AG10803 (cell line): ENCODE measurements around the gene LONRF2.
A peak's percentile ranks its signal among the peaks of the same experiment; 100 is the strongest.

Experiments used
- DNase-seq: peaks from one replicate; pipeline ENCODE4 v3.0.0; 2010; ENCODE audit warnings: low read depth
- H3K4me3 ChIP-seq: 2 replicates; pipeline ENCODE4 v1.5.1; 2011; ENCODE audit warnings: mild to moderate bottlenecking, low read length, control low read depth
- CTCF ChIP-seq: conservative IDR thresholded peaks from 2 replicates; pipeline ENCODE4 v1.5.1; 2011; ENCODE audit warnings: mild to moderate bottlenecking, low read length, control low read depth, inconsistent platforms

LONRF2 gene

DNA sequence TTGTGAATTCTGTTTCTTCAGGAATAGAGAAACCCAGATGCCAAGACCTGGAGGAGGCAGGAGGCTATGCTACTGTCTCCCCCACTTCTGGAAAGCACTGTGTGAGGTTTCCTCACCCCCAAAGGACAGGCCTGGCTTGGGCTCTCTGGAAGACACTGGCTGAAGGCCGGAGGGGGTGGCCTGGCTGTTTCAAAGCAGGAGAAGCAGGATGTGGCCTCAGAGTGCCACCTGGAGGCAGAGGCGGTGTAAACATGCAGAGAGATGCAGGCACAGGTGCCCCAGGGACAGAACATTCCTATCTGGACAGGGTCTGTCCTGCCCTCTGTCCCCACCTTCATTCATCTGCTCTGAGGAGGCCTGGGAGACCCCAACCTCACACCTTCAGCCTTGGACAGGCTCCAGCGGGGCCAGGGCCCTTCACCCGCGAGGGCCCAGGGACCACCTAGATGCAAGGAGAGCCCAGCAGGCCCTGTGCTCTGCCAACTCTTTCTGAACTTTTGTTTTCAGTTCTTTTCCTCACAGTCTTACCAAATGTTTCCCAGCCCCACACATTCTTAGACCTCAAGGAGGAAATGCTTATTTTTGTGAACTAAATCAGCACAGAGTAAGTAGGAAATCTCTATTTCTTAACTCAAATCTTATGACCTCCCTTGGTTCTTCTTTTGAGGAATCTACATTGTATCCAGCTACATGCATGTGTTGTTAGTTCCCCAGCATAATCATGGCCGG lies 79.2 kb downstream of the LONRF2 start:
- DNase-seq = peak; percentile 51
- TF ChIP-seq CTCF = peak; percentile 88

DNA sequence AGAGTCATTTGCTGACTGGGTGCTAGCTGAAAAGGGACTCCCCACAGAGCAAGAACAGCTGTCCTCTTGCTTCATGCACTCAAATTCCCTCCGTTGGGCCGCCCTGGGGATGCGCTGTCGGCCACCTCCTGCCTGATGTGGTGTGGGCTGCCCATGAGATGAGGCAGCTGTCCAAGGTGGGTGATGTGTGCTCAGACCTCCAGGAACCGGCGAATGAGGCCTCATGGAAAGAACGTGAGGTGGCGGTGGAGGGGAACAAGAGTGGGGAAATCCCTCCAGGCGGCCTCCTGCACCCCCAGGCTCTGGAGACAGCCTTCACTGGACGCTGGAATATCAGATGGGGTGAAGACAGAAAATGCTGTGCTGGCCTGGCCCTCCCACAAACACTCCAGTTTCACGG lies 79.8 kb downstream of the LONRF2 start:
- no peak for DNase-seq
- no peak overlapping the region for H3K4me3 ChIP-seq
- no peak for TF ChIP-seq CTCF

More for the DNA sequence above, 79.2 kb downstream of the LONRF2 start:
- no peak overlapping the region for H3K4me3 ChIP-seq

DNA sequence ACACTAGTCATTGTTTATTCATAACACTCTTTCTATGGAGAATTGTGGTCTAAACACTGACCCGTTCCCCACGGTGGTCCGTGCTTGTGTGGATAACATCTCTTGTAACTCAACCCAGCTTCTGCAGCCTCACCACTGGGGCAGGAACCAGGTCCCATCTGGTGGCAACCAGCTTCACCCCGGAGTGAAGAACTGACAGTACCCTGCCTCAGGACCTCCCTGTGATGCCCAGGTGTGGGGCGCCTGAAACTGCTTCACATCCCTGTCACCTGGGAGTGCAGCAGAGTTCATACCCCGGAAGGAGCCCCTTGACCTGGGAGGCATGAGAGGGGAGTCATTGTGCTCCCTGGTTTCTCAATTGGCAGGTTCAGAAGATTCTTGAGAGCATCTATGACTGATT lies 81.1 kb downstream of the LONRF2 start:
- no peak for DNase-seq
- no peak for TF ChIP-seq CTCF
- H3K4me3 ChIP-seq = no peak overlapping the region

GRCh38 chr2:100240386-100240785 lies 81.9 kb downstream of the LONRF2 start:
- no peak for DNase-seq
- no peak overlapping the region for H3K4me3 ChIP-seq
- no peak for TF ChIP-seq CTCF

GRCh38 chr2:100239486-100240210 lies 82.7 kb downstream of the LONRF2 start:
- H3K4me3 ChIP-seq = no peak overlapping the region
- DNase-seq = no peak
- TF ChIP-seq CTCF = no peak

DNA sequence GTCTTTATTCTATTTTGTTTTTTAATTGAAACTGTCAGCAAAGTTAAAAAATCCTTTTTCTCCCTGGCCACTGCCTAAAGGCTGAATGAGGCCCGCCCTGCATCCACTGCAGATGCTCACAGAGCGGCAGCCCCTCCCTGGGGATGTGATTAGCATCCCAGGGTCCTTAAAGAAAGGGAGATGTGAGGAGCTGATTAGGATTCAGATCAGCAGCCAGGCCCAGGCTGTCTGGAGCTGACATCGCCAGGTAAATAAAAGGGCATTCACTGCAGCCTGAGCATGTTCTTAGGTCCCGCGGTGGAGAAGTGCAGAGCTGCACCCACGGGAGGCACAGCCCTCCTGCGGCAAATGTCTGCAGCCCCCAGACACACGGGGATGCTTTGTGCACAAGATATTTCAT lies 83.8 kb downstream of the LONRF2 start:
- TF ChIP-seq CTCF = no peak
- DNase-seq = no peak
- H3K4me3 ChIP-seq = no peak overlapping the region

DNA sequence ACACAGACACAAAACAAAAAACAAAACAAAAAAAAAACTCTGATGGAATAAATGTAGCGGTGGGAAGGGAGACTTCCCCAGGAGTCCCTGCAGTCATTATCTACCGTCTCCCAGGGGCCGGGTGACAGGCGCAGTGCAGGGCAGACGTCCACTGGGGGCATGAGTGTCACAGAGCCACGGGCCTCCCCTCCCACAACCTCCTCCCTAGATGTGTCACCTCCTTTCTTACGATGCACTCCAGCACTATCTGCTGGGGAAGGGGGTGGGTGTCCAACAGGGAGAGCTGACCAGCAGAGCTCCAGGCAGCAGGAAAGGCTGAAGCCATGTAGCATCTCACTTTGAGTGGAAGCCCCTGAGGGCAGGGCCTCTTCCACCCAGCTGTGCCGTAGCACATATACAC lies 84.5 kb downstream of the LONRF2 start:
- no peak for TF ChIP-seq CTCF
- DNase-seq = no peak
- no peak overlapping the region for H3K4me3 ChIP-seq
